HepG2 (cell line): Measurements from ENCODE around the gene CAD. TPM values are rescaled to one million over a fixed set of nuclear protein-coding genes. Genes with fewer than 3 reads are reported as not detected.

Experiments
- ETV6 ChIP-seq: sonication (generic); formaldehyde crosslinking; conservative IDR thresholded peaks from 2 replicates; pipeline ENCODE4 v1.4.0; 2020; ENCODE audit warnings: missing genetic modification reagents
- GATAD2A ChIP-seq: IDR thresholded peaks from 2 replicates; pipeline ENCODE4 v1.6.1; 2016
- JARID2 ChIP-seq: sonication (generic); formaldehyde crosslinking; IDR thresholded peaks from 2 replicates; pipeline ENCODE4 v1.8.1; 2023; ENCODE audit warnings: missing genetic modification reagents, inconsistent platforms; ENCODE audit not compliant: insufficient replicate concordance
- KDM2A ChIP-seq: sonication (generic); formaldehyde crosslinking; IDR thresholded peaks from 2 replicates; pipeline ENCODE4 v1.4.0; 2020; ENCODE audit warnings: low read depth, missing genetic modification reagents, borderline replicate concordance
- PATZ1 ChIP-seq: sonication (generic); formaldehyde crosslinking; IDR thresholded peaks from 2 replicates; pipeline ENCODE4 v1.4.0; 2020; ENCODE audit warnings: missing genetic modification reagents
- SP1 ChIP-seq, 2 experiments: fragments of 450-650 bp in 1 of 2; sonication (generic) in 1 of 2; formaldehyde crosslinking in 1 of 2; IDR thresholded peaks; 2 replicates each; pipeline versions ENCODE4 v1.4.0 to v1.6.1; 2016 to 2020; ENCODE audit warnings: missing genetic modification reagents in 1 of 2
- TBX2 ChIP-seq: sonication (generic); formaldehyde crosslinking; IDR thresholded peaks from 2 replicates; pipeline ENCODE4 v1.5.0; 2020; ENCODE audit warnings: missing genetic modification reagents, mild to moderate bottlenecking, borderline replicate concordance
- ZNF160 ChIP-seq: sonication (generic); formaldehyde crosslinking; IDR thresholded peaks from 2 replicates; pipeline ENCODE4 v1.8.0; 2022; ENCODE audit warnings: mild to moderate bottlenecking, inconsistent platforms, missing genetic modification reagents
- ZNF251 ChIP-seq: sonication (generic); formaldehyde crosslinking; IDR thresholded peaks from 2 replicates; pipeline ENCODE4 v1.9.0; 2021; ENCODE audit warnings: mild to moderate bottlenecking, missing genetic modification reagents
- ZNF263 ChIP-seq: sonication (generic); formaldehyde crosslinking; IDR thresholded peaks from 2 replicates; pipeline ENCODE4 v1.4.0; 2020; ENCODE audit warnings: missing genetic modification reagents
- ZNF562 ChIP-seq: sonication (generic); formaldehyde crosslinking; IDR thresholded peaks from 2 replicates; pipeline ENCODE4 v1.8.0; 2022; ENCODE audit warnings: missing genetic modification reagents, borderline replicate concordance
- ZNF788 ChIP-seq: sonication (generic); formaldehyde crosslinking; IDR thresholded peaks from 2 replicates; pipeline ENCODE4 v1.5.0; 2020; ENCODE audit warnings: mild to moderate bottlenecking, missing genetic modification reagents, borderline replicate concordance
- ZNF850 ChIP-seq: sonication (generic); formaldehyde crosslinking; conservative IDR thresholded peaks from 2 replicates; pipeline ENCODE4 v1.9.0; 2021; ENCODE audit warnings: mild to moderate bottlenecking, missing genetic modification reagents
- polyA plus RNA-seq, 8 experiments: library from polyadenylated mRNA; depleted of rRNA in 3 of 8; stranded (reverse) in 7 of 8; unstranded in 1 of 8; fragments of >200 nt; fragmentation: Illumina TruSeq in 4 of 8; extraction: Trizol in 4 of 8; gene quantifications; 2 replicates each; pipeline versions ENCODE4 v1.2.1 to v1.2.3, GENCODE V29; 2011 to 2016; ENCODE audit warnings: low read depth in 4 of 8, missing spikeins in 1 of 8, mixed read lengths in 1 of 8; ENCODE audit not compliant: insufficient read depth in 1 of 8
- total RNA-seq, 5 experiments: library from RNA; depleted of rRNA; stranded (reverse); fragments of >200 nt; fragmentation: Illumina TruSeq; extraction: Trizol; gene quantifications; 2 replicates each; pipeline ENCODE4 v1.2.3, GENCODE V29; 2016; ENCODE audit warnings: low read depth in 1 of 5
- TF ChIP-seq, protein P1 (sequence below): sonication (generic); formaldehyde crosslinking; IDR thresholded peaks from 2 replicates; pipeline ENCODE4 v1.5.0; 2020; ENCODE audit warnings: mild to moderate bottlenecking, missing genetic modification reagents, borderline replicate concordance
- TF ChIP-seq, protein P2 (sequence below): sonication (generic); formaldehyde crosslinking; conservative IDR thresholded peaks from 2 replicates; pipeline ENCODE4 v1.4.0; 2020; ENCODE audit warnings: missing genetic modification reagents
- TF ChIP-seq, protein P3 (sequence below): IDR thresholded peaks from 2 replicates; pipeline ENCODE4 v1.6.1; 2016; ENCODE audit warnings: missing genetic modification reagents, missing compliant biosample characterization
- TF ChIP-seq, protein P4 (sequence below): sonication (generic); formaldehyde crosslinking; IDR thresholded peaks from 2 replicates; pipeline ENCODE4 v1.8.1; 2023; ENCODE audit warnings: mild to moderate bottlenecking, missing genetic modification reagents
- TF ChIP-seq, protein P5 (sequence below): sonication (generic); formaldehyde crosslinking; IDR thresholded peaks from 2 replicates; pipeline ENCODE4 v1.4.0; 2020; ENCODE audit warnings: missing genetic modification reagents

The CAD gene
- total and polyA plus RNA-seq, 2 of the 13 experiments (the other 11 are each of a cell fraction or from before 2014, with no cell fraction given) = 21.7 to 37.0 TPM

GRCh38 chr2:27249891-27250651 lies 32.9 kb downstream of the CAD start (continued):
- TF ChIP-seq, protein P1, sequence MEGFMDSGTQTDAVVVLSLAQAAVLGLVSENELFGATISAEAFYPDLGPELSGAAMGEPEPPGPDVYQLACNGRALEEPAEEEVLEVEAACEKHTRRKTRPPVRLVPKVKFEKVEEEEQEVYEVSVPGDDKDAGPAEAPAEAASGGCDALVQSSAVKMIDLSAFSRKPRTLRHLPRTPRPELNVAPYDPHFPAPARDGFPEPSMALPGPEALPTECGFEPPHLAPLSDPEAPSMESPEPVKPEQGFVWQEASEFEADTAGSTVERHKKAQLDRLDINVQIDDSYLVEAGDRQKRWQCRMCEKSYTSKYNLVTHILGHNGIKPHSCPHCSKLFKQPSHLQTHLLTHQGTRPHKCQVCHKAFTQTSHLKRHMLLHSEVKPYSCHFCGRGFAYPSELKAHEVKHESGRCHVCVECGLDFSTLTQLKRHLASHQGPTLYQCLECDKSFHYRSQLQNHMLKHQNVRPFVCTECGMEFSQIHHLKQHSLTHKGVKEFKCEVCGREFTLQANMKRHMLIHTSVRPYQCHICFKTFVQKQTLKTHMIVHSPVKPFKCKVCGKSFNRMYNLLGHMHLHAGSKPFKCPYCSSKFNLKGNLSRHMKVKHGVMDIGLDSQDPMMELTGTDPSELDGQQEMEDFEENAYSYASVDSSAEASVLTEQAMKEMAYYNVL = peak; percentile 58; the same call in 1 of the 2 replicates
- TF ChIP-seq ZNF160 (CRISPR knock-in tag) (peak; percentile 54; the same call in 1 of the 2 replicates), ZNF263 (CRISPR knock-in tag) (peak; percentile 51), ZNF562 (CRISPR knock-in tag) (no peak), TBX2 (peak; percentile 40), JARID2 (CRISPR knock-in tag) (peak; percentile 76), GATAD2A (CRISPR knock-in tag) (peak; percentile 77), ZNF788 (CRISPR knock-in tag) (no peak; the same call in 1 of the 2 replicates), ZNF251 (CRISPR knock-in tag) (peak; percentile 45; the same call in 1 of the 2 replicates), SP1 (IDR thresholded peaks at IDR 0.05) (no peak), SP1 (CRISPR knock-in tag; IDR thresholded peaks at IDR 0.05) (peak; percentile 43; the same call in 1 of the 2 replicates), PATZ1 (CRISPR knock-in tag) (peak; percentile 65; the same call in 1 of the 2 replicates), ZNF850 (CRISPR knock-in tag) (peak; percentile 90; the same call in 1 of the 2 replicates), KDM2A (CRISPR knock-in tag) (peak; percentile 92; the same call in 1 of the 2 replicates), ETV6 (CRISPR knock-in tag) (no peak)
- TF ChIP-seq, protein P2, sequence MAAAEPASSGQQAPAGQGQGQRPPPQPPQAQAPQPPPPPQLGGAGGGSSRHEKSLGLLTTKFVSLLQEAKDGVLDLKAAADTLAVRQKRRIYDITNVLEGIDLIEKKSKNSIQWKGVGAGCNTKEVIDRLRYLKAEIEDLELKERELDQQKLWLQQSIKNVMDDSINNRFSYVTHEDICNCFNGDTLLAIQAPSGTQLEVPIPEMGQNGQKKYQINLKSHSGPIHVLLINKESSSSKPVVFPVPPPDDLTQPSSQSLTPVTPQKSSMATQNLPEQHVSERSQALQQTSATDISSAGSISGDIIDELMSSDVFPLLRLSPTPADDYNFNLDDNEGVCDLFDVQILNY (CRISPR knock-in tag) = no peak
- TF ChIP-seq, protein P3, sequence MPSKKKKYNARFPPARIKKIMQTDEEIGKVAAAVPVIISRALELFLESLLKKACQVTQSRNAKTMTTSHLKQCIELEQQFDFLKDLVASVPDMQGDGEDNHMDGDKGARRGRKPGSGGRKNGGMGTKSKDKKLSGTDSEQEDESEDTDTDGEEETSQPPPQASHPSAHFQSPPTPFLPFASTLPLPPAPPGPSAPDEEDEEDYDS (CRISPR knock-in tag) = no peak
- TF ChIP-seq, protein P4, sequence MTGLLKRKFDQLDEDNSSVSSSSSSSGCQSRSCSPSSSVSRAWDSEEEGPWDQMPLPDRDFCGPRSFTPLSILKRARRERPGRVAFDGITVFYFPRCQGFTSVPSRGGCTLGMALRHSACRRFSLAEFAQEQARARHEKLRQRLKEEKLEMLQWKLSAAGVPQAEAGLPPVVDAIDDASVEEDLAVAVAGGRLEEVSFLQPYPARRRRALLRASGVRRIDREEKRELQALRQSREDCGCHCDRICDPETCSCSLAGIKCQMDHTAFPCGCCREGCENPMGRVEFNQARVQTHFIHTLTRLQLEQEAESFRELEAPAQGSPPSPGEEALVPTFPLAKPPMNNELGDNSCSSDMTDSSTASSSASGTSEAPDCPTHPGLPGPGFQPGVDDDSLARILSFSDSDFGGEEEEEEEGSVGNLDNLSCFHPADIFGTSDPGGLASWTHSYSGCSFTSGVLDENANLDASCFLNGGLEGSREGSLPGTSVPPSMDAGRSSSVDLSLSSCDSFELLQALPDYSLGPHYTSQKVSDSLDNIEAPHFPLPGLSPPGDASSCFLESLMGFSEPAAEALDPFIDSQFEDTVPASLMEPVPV (CRISPR knock-in tag) = peak; percentile 86; the same call in 1 of the 2 replicates
- TF ChIP-seq, protein P5, sequence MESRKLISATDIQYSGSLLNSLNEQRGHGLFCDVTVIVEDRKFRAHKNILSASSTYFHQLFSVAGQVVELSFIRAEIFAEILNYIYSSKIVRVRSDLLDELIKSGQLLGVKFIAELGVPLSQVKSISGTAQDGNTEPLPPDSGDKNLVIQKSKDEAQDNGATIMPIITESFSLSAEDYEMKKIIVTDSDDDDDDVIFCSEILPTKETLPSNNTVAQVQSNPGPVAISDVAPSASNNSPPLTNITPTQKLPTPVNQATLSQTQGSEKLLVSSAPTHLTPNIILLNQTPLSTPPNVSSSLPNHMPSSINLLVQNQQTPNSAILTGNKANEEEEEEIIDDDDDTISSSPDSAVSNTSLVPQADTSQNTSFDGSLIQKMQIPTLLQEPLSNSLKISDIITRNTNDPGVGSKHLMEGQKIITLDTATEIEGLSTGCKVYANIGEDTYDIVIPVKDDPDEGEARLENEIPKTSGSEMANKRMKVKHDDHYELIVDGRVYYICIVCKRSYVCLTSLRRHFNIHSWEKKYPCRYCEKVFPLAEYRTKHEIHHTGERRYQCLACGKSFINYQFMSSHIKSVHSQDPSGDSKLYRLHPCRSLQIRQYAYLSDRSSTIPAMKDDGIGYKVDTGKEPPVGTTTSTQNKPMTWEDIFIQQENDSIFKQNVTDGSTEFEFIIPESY (CRISPR knock-in tag) = peak; percentile 56; the same call in 1 of the 2 replicates
